ENCODE data around the gene PAN3.

GRCh38 chr13:28267497-28267896 lies 129.2 kb downstream of the PAN3 start:
- TF ChIP-seq GATA1 (IDR thresholded peaks at IDR 0.05; ENCODE audit: low read depth, low read length) = no peak
- TF ChIP-seq POLR2A (IDR thresholded peaks at IDR 0.05; ENCODE audit: low read length) = no peak
